Fibroblast of lung (primary cell): Measurements from ENCODE around the gene PRPH2.

Experiments used
- CTCF ChIP-seq, 2 donors: IDR thresholded peaks in 1 of 2; conservative IDR thresholded peaks in 1 of 2; 1 replicate in 1 of 2; 2 replicates in 1 of 2; pipeline ENCODE4 v1.5.1; 2011 to 2012; ENCODE audit warnings: low read length in 2 of 2, control low read depth in 1 of 2, inconsistent platforms in 1 of 2, low read depth in 1 of 2, mild to moderate bottlenecking in 1 of 2
- EZH2 ChIP-seq: IDR thresholded peaks from 2 replicates; pipeline ENCODE4 v1.5.1; 2012; ENCODE audit warnings: low read length, control low read depth, mild to moderate bottlenecking; ENCODE audit errors: missing control alignments

DNA sequence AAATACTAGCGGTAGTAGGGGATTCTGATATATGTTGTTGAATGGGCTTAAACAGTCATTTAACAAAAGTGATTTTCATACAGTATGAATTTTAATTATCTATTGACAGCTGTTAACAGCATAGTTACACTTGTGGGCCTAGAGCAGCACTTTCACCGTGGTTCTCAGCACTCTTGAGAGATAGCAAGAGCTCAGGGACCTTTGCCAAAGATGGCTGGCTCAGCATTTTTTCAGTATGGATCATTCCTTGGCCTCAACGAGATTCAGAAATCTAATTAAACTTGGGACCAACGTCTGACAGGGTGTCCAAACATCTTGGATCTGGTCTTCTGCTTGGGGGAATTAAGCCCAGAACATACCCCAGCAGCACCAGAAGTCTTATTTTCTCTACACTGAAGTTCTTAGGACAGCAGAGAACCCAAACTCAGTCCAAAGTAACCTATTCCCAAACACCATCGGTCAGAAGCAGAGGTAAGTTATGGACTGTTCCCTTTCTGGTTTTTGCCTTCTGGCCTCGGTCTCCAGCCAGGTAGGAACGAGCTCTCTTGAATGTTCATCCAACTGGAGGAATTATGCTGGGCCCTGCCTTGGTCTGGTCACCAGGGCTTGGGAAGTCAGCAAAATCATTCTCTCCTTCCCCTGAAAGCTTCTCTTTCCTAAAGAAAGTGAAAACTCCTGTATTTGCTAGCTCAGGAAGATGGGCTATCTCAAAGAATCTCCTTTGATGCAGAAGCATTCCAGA lies 25.7 kb downstream of the PRPH2 start:
- no peak for TF ChIP-seq CTCF (conservative IDR thresholded peaks at IDR 0.05 in 1 of 2, IDR thresholded peaks at IDR 0.05 in 1 of 2; ENCODE audit: low read depth in 1 of 2, low read length in 2 of 2)
- TF ChIP-seq EZH2: no peak
